GM12874 (cell line): ENCODE data around the gene CIB2.

Source experiments
- CTCF ChIP-seq: IDR thresholded peaks from 2 replicates; pipeline ENCODE4 v1.5.1; 2011; ENCODE audit warnings: low read depth, mild to moderate bottlenecking, control low read depth, low read length, moderate library complexity; ENCODE audit not compliant: insufficient read depth

The CIB2 gene

GRCh38 chr15:78157203-78157602, 26.0 kb upstream of the CIB2 start:
- TF ChIP-seq CTCF, result no peak

DNA sequence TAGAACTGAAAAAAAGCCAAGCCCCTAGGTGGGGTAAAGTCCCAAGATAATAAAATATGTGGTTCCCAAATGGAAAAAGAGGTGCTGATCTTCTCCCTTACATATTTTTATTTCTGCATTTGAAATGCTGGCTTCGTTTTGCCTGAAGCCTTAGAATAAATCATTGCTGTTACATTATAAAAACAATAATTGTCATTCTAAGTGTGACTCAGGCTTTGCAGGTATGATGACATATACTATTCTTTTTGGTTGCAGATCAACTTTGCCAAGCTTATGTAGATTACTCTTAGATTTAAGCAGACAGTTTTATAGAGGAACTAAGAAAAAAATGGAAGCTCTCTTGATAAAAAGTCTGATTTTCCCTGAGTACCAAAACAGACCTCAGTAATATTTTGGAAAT, 25.4 kb upstream of the CIB2 start:
- no peak for TF ChIP-seq CTCF

GRCh38 chr15:78155355-78155939, 24.2 kb upstream of the CIB2 start:
- TF ChIP-seq CTCF, result no peak

GRCh38 chr15:78154955-78155354, 23.7 kb upstream of the CIB2 start:
- no peak for TF ChIP-seq CTCF

GRCh38 chr15:78149805-78150751, 18.8 kb upstream of the CIB2 start:
- no peak for TF ChIP-seq CTCF

DNA sequence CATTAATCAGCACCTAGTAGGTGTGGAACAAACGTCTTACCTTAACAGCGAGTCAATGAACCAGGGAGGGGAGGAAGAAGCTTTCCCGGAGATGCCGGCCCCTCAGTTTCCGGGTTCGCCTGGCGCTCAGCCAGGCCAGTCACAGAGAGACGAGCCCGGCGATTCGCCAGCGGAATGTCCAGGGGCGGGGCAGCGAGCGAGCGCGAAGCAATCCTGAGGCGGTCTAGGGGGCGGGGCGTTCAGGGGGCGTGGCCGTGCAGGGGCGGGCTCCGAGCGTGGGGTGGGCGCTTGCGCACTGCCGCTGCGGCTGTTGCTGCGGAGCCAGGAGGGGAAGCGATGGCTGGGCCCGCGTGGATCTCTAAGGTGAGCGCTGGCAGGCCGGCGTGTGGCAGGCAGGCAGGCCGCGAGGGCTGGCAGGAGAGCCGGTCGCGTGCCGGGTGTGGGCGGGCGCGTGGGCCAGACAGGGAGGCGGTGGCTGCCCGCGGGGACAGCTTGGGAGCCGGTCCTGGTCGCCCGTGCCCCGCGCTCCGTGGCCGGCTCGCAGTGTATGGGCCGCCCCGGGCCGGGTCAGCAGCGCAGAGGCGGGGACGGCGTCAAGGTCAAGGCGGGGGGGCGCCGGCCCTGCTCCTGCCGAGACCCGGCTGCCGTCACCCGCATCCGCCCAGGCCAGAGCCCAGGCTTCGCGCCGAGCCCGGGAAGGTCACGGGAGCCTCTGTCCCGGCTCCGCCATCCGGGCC, 18.0 kb upstream of the CIB2 start, which contains the start of gene IDH3A:
TSS of gene IDH3A (plus strand) at position 295 of the 737 bp plus-strand sequence. CDS start at position 337, 42 bp downstream.
- no peak for TF ChIP-seq CTCF
